ENCODE measurements around the gene TTC4. TPM values are rescaled to one million over a fixed set of nuclear protein-coding genes. Genes with fewer than 3 reads are reported as not detected.

Gene TTC4
- total RNA-seq, 2 experiments from 2014 or later = 7.3 to 7.6 TPM

DNA sequence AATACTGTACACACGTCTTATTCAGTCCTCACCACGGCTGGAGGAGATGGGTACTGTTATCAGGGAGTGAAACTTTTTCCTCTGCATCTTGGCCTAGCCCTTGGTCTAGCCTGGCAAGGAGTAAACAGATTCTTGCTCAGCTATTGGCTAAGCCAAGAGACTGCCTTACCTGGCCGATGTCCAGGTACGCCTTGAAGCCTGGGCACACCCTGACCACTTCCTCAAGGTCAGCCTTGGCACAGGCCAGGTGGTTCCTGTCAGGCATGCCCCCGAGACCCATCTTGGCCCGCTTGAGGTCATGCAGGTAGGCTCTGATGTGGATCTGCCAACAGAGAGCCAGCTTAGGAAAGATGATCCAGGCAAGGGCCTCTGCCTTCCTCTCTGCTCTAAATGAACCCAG is 66.5 kb downstream of the TTC4 start:
- CTCF ChIA-PET = no interaction called here
- no peaks in the 10 kb centered on the region for H3K27me3 Mint-ChIP-seq
- peaks cover 66% of the 10 kb centered on the region for H3K36me3 Mint-ChIP-seq (ENCODE audit: low read depth)
- Histone ChIP-seq H3K27ac (ENCODE audit: low read depth in 1 of 2, low read length in 2 of 2) (no peak overlapping the region), H3K9me3 (ENCODE audit: control insufficient read depth in 1 of 2, insufficient read depth in 1 of 2, low read length in 2 of 2) (no peaks in the 10 kb centered on the region), H3K4me3 (ENCODE audit: low read length) (no peak overlapping the region), H3K4me1 (ENCODE audit: insufficient read depth, low read length) (no peaks in the 10 kb centered on the region), H3K36me3 (ENCODE audit: insufficient read depth, low read length) (peaks cover 33% of the 10 kb centered on the region), H3K27me3 (ENCODE audit: control insufficient read depth in 1 of 2, insufficient read depth in 2 of 2, low read length in 2 of 2) (no peaks in the 10 kb centered on the region)
- no peak overlapping the region for H3K27ac Mint-ChIP-seq
- no peak for DNase-seq
- POLR2A ChIA-PET = no interaction called here
- intact Hi-C loops (cut with DNase I, micrococcal nuclease) = no loop called here
- no peak for TF ChIP-seq CTCF (IDR thresholded peaks at IDR 0.05)
- ATAC-seq (ENCODE audit: poor library complexity) = no peak
- no peak overlapping the region for H3K4me3 Mint-ChIP-seq
- no peaks in the 10 kb centered on the region for H3K9me3 Mint-ChIP-seq
- no peaks in the 10 kb centered on the region for H3K4me1 Mint-ChIP-seq (ENCODE audit: low read depth)

DNA sequence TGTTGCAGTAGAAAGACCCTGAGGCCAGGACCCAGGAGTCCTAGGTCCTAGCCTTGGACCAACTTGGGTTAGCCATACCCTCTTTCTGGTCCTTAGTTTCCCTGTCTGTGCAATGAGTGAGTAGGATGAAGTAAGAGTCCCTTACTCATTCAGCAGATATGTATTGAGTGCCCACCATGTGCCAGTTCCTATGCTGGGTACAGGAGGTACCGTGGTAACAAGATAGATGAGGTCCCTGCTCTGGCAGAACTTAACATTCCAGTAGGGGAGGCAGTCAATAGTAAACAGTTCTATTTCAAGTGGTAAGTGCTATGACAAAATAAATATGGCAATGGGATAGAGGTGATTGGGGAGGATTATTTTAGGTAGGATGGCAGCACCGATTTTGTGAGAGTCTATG is 66.9 kb downstream of the TTC4 start:
- H3K4me3 ChIP-seq (ENCODE audit: low read length) = no peak overlapping the region
- Mint-ChIP-seq H3K4me3 (no peak overlapping the region), H3K27me3 (no peaks in the 10 kb centered on the region), H3K36me3 (ENCODE audit: low read depth) (peaks cover 68% of the 10 kb centered on the region), H3K9me3 (no peaks in the 10 kb centered on the region), H3K4me1 (ENCODE audit: low read depth) (no peaks in the 10 kb centered on the region), H3K27ac (no peak overlapping the region)
- ChIA-PET POLR2A (no interaction called here), CTCF (no interaction called here)
- DNase-seq (no peak), ATAC-seq (ENCODE audit: poor library complexity) (no peak)
- TF ChIP-seq CTCF (IDR thresholded peaks at IDR 0.05) = no peak
- peaks cover 34% of the 10 kb centered on the region for H3K36me3 ChIP-seq (ENCODE audit: insufficient read depth, low read length)
- H3K9me3 ChIP-seq (ENCODE audit: control insufficient read depth in 1 of 2, insufficient read depth in 1 of 2, low read length in 2 of 2) = no peaks in the 10 kb centered on the region
- no peaks in the 10 kb centered on the region for H3K4me1 ChIP-seq (ENCODE audit: insufficient read depth, low read length)
- H3K27ac ChIP-seq (ENCODE audit: low read depth in 1 of 2, low read length in 2 of 2) = no peak overlapping the region
- intact Hi-C loops (cut with DNase I, micrococcal nuclease) = no loop called here
- no peaks in the 10 kb centered on the region for H3K27me3 ChIP-seq (ENCODE audit: control insufficient read depth in 1 of 2, insufficient read depth in 2 of 2, low read length in 2 of 2)

GRCh38 chr1:54784066-54784465 is 68.4 kb downstream of the TTC4 start:
- Mint-ChIP-seq H3K27me3 (no peaks in the 10 kb centered on the region), H3K36me3 (ENCODE audit: low read depth) (peaks cover 70% of the 10 kb centered on the region)

More at GRCh38 chr1:54784066-54784465, 68.4 kb downstream of the TTC4 start:
- H3K4me3 ChIP-seq (ENCODE audit: low read length) = no peak overlapping the region
- Mint-ChIP-seq H3K4me1 (ENCODE audit: low read depth) (no peaks in the 10 kb centered on the region), H3K27ac (no peak overlapping the region), H3K9me3 (no peaks in the 10 kb centered on the region), H3K4me3 (no peak overlapping the region)
- POLR2A ChIA-PET = no interaction called here
- no peaks in the 10 kb centered on the region for H3K27me3 ChIP-seq (ENCODE audit: control insufficient read depth in 1 of 2, insufficient read depth in 2 of 2, low read length in 2 of 2)
- no peak for TF ChIP-seq CTCF (IDR thresholded peaks at IDR 0.05)
- H3K36me3 ChIP-seq (ENCODE audit: insufficient read depth, low read length) = peaks cover 34% of the 10 kb centered on the region
- intact Hi-C loops (cut with DNase I, micrococcal nuclease) = no loop called here
- ATAC-seq (ENCODE audit: poor library complexity) (no peak), DNase-seq (no peak)
- H3K27ac ChIP-seq (ENCODE audit: low read depth in 1 of 2, low read length in 2 of 2) = no peak overlapping the region
- no peaks in the 10 kb centered on the region for H3K9me3 ChIP-seq (ENCODE audit: control insufficient read depth in 1 of 2, insufficient read depth in 1 of 2, low read length in 2 of 2)
- CTCF ChIA-PET = no interaction called here
- no peaks in the 10 kb centered on the region for H3K4me1 ChIP-seq (ENCODE audit: insufficient read depth, low read length)

All from CD4-positive, alpha-beta T cell (primary cell).